Duodenal mucosa (tissue), 2 donors: ENCODE data around the gene AP3S1.
A peak's percentile ranks its signal among the peaks of the same experiment; 100 is the strongest.

Source experiments
- H3K27ac ChIP-seq: one replicate; pipeline ENCODE4 v1.7.0; 2013; ENCODE audit warnings: low read depth, low read length
- H3K27me3 ChIP-seq, 2 donors: one replicate each; pipeline ENCODE4 v1.7.0; 2013; ENCODE audit warnings: low read length in 2 of 2, control low read depth in 1 of 2; ENCODE audit not compliant: insufficient read depth in 2 of 2, control insufficient read depth in 1 of 2
- H3K36me3 ChIP-seq, 2 donors: one replicate each; pipeline ENCODE4 v1.7.0; 2013; ENCODE audit warnings: low read length in 2 of 2, control low read depth in 1 of 2; ENCODE audit not compliant: insufficient read depth in 2 of 2, control insufficient read depth in 1 of 2
- H3K4me1 ChIP-seq, 2 donors: one replicate each; pipeline ENCODE4 v1.7.0; 2013; ENCODE audit warnings: low read length in 2 of 2, control low read depth in 1 of 2; ENCODE audit not compliant: insufficient read depth in 2 of 2, control insufficient read depth in 1 of 2
- H3K4me3 ChIP-seq, 2 donors: one replicate each; pipeline ENCODE4 v1.7.0; 2013; ENCODE audit warnings: low read length in 2 of 2, low read depth in 1 of 2
- H3K9ac ChIP-seq, 2 donors: one replicate each; pipeline ENCODE4 v1.7.0; 2013; ENCODE audit warnings: low read length in 2 of 2, low read depth in 1 of 2
- H3K9me3 ChIP-seq, 2 donors: one replicate each; pipeline ENCODE4 v1.7.0; 2013; ENCODE audit warnings: low read length in 2 of 2, control low read depth in 1 of 2; ENCODE audit not compliant: control insufficient read depth in 1 of 2

Gene AP3S1

GRCh38 chr5:115809946-115810345 is 31.8 kb upstream of the AP3S1 start:
- Histone ChIP-seq H3K9me3 (no peaks in the 10 kb centered on the region), H3K4me3 (no peak overlapping the region), H3K27ac (no peak overlapping the region), H3K4me1 (no peaks in the 10 kb centered on the region), H3K27me3 (peaks cover 5 to 28% of the 10 kb centered on the region in 2 donors), H3K9ac (no peak overlapping the region), H3K36me3 (no peaks in the 10 kb centered on the region)

GRCh38 chr5:115810761-115811160 is 31.0 kb upstream of the AP3S1 start:
- H3K9me3 ChIP-seq = no peaks in the 10 kb centered on the region
- no peaks in the 10 kb centered on the region for H3K36me3 ChIP-seq
- peaks cover 11 to 36% of the 10 kb centered on the region in 2 donors for H3K27me3 ChIP-seq
- no peak overlapping the region for H3K27ac ChIP-seq
- H3K4me3 ChIP-seq = no peak overlapping the region
- H3K4me1 ChIP-seq = no peaks in the 10 kb centered on the region
- no peak overlapping the region for H3K9ac ChIP-seq

- no peak overlapping the region for H3K4me3 ChIP-seq
- H3K9me3 ChIP-seq = no peaks in the 10 kb centered on the region
- H3K9ac ChIP-seq = no peak overlapping the region
- peaks cover 18 to 41% of the 10 kb centered on the region in 2 donors for H3K27me3 ChIP-seq
- no peaks in the 10 kb centered on the region for H3K36me3 ChIP-seq
- H3K27ac ChIP-seq = no peak overlapping the region
- peaks cover 2 to 4% of the 10 kb centered on the region in 2 donors for H3K4me1 ChIP-seq
These were observed 30.3 kb upstream of the AP3S1 start for GRCh38 chr5:115811406-115811805.

- Histone ChIP-seq H3K9ac (no peak overlapping the region), H3K4me3 (no peak overlapping the region), H3K9me3 (no peaks in the 10 kb centered on the region), H3K36me3 (no peaks in the 10 kb centered on the region), H3K27me3 (peaks cover 22 to 49% of the 10 kb centered on the region in 2 donors), H3K4me1 (peaks cover 4% of the 10 kb centered on the region in 2 donors), H3K27ac (no peak overlapping the region)
These were observed 29.4 kb upstream of the AP3S1 start for GRCh38 chr5:115812372-115812771.

GRCh38 chr5:115813719-115814118 is 28.0 kb upstream of the AP3S1 start:
- no peaks in the 10 kb centered on the region for H3K36me3 ChIP-seq
- peaks cover 22 to 55% of the 10 kb centered on the region in 2 donors for H3K27me3 ChIP-seq
- no peak overlapping the region for H3K4me3 ChIP-seq
- no peak overlapping the region for H3K9ac ChIP-seq
- H3K9me3 ChIP-seq = no peaks in the 10 kb centered on the region
- no peak overlapping the region for H3K27ac ChIP-seq
- H3K4me1 ChIP-seq = peaks cover 4% of the 10 kb centered on the region in 2 donors

DNA sequence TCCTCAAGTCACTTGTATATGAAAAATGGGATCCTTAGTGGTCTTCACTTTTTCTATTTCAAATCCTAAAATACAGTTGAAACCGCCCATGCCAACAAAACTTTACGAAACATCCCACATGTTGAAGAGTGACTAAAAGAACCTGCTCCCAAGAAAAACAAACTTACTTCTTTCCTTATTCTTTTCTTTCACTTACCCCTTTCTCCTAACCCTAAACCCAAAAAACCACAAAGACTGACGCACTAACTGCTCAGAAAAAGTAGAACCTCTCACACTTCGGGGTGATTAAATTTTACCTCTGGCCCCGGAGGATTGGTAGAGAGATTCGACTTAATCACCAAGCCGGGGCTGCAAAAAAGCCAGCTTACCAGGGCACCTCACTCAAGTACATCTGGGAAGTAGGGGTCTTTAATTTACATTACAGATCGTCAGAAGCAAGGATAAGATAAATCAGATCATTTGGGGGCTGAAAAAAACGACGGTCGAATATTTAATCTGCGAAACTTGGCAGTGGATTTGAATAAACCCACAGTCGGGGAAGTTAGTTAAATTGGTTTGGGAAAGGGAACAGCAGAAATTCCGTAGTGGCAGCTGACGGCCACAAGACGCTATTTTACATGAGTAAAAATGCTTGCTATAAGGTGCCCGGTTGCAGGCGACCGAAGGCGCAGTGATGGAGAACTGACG is 26.6 kb upstream of the AP3S1 start:
- no peak overlapping the region for H3K27ac ChIP-seq
- no peak overlapping the region for H3K9ac ChIP-seq

GRCh38 chr5:115815693-115816225 is 26.0 kb upstream of the AP3S1 start:
- Histone ChIP-seq H3K36me3 (no peaks in the 10 kb centered on the region), H3K9ac (no peak overlapping the region), H3K4me1 (peaks cover 4% of the 10 kb centered on the region in 2 donors), H3K27me3 (peaks cover 28 to 55% of the 10 kb centered on the region in 2 donors), H3K27ac (no peak overlapping the region), H3K4me3 (peak overlapping the region; percentile 48 to 60), H3K9me3 (no peaks in the 10 kb centered on the region)

More for the DNA sequence above, 26.6 kb upstream of the AP3S1 start:
- Histone ChIP-seq H3K4me1 (peaks cover 4% of the 10 kb centered on the region in 2 donors), H3K36me3 (no peaks in the 10 kb centered on the region), H3K4me3 (peak overlapping the region; percentile 48 to 60), H3K9me3 (no peaks in the 10 kb centered on the region), H3K27me3 (peaks cover 28 to 55% of the 10 kb centered on the region in 2 donors)

- Histone ChIP-seq H3K4me3 (peak within 1 kb of the TSS; percentile 48 to 60), H3K27ac (no peak within 1 kb of the TSS), H3K4me1 (peaks cover 4% of the 10 kb centered on the region in 2 donors)
These were observed 25.3 kb upstream of the AP3S1 start, which contains the start of gene CDO1 for GRCh38 chr5:115816226-115817081. Gene CDO1 (minus strand): TSS chr5:115816659. CDS start chr5:115816397, 262 bp downstream.

GRCh38 chr5:115817386-115817785 is 24.3 kb upstream of the AP3S1 start:
- Histone ChIP-seq H3K4me1 (peaks cover 4% of the 10 kb centered on the region in 2 donors), H3K9me3 (no peaks in the 10 kb centered on the region), H3K4me3 (no peak overlapping the region), H3K36me3 (no peaks in the 10 kb centered on the region), H3K9ac (no peak overlapping the region), H3K27ac (no peak overlapping the region), H3K27me3 (peaks cover 28 to 54% of the 10 kb centered on the region in 2 donors)

More at GRCh38 chr5:115816226-115817081, 25.3 kb upstream of the AP3S1 start, which contains the start of gene CDO1:
- Histone ChIP-seq H3K36me3 (no peaks in the 10 kb centered on the region), H3K9me3 (no peaks in the 10 kb centered on the region), H3K27me3 (peaks cover 28 to 52% of the 10 kb centered on the region in 2 donors), H3K9ac (no peak within 1 kb of the TSS)

GRCh38 chr5:115818821-115819220 is 22.9 kb upstream of the AP3S1 start:
- no peak overlapping the region for H3K4me3 ChIP-seq
- H3K27ac ChIP-seq = no peak overlapping the region
- peaks cover 28 to 45% of the 10 kb centered on the region in 2 donors for H3K27me3 ChIP-seq
- no peak overlapping the region for H3K9ac ChIP-seq
- H3K9me3 ChIP-seq = no peaks in the 10 kb centered on the region
- no peaks in the 10 kb centered on the region for H3K36me3 ChIP-seq
- H3K4me1 ChIP-seq = peaks cover 4% of the 10 kb centered on the region in 2 donors
